Ammon's horn (tissue), 1 donor: Measurements from ENCODE around the gene SPACA5.
A peak's percentile ranks its signal among the peaks of the same experiment; 100 is the strongest.
"Not testable (repeated sequence)": the region's sequence is repeated elsewhere in the genome, so short reads cannot be mapped to it uniquely, and the experiment has no call there.

Source experiments
- DNase-seq: peaks from one replicate; pipeline ENCODE4 v3.0.0-alpha.2; 2016; ENCODE audit warnings: low spot score

SPACA5 gene

GRCh38 chrX:48021026-48021900, 14.5 kb downstream of the SPACA5 start:
- peak; percentile 73 for DNase-seq

GRCh38 chrX:48022100-48022499, 15.3 kb downstream of the SPACA5 start:
- no peak for DNase-seq

- DNase-seq: no peak
Observed at GRCh38 chrX:48022738-48023137, 15.9 kb downstream of the SPACA5 start.

GRCh38 chrX:48025561-48025960, 18.8 kb downstream of the SPACA5 start:
- peak; percentile 79 for DNase-seq

GRCh38 chrX:48027545-48027944, 20.8 kb downstream of the SPACA5 start:
- not testable (repeated sequence) for DNase-seq

- no peak for DNase-seq
Observed at GRCh38 chrX:48028091-48028490, 21.3 kb downstream of the SPACA5 start.

- no peak for DNase-seq
Observed at GRCh38 chrX:48030237-48030636, 23.4 kb downstream of the SPACA5 start.

GRCh38 chrX:48030641-48031173, 23.9 kb downstream of the SPACA5 start:
- not testable (repeated sequence) for DNase-seq

GRCh38 chrX:48035891-48036290, 29.1 kb downstream of the SPACA5 start:
- DNase-seq: no peak

GRCh38 chrX:48043056-48043455, 36.3 kb downstream of the SPACA5 start:
- no peak for DNase-seq

- DNase-seq: no peak
Observed at GRCh38 chrX:48045410-48046311, 38.9 kb downstream of the SPACA5 start.

GRCh38 chrX:48046846-48047245, 40.1 kb downstream of the SPACA5 start:
- no peak for DNase-seq

- DNase-seq: no peak
Observed at GRCh38 chrX:48058621-48059295, 52.0 kb downstream of the SPACA5 start.

GRCh38 chrX:48059296-48059639, 52.5 kb downstream of the SPACA5 start:
- no peak for DNase-seq
